ENCODE results near the gene BAK1.

The BAK1 gene

DNA sequence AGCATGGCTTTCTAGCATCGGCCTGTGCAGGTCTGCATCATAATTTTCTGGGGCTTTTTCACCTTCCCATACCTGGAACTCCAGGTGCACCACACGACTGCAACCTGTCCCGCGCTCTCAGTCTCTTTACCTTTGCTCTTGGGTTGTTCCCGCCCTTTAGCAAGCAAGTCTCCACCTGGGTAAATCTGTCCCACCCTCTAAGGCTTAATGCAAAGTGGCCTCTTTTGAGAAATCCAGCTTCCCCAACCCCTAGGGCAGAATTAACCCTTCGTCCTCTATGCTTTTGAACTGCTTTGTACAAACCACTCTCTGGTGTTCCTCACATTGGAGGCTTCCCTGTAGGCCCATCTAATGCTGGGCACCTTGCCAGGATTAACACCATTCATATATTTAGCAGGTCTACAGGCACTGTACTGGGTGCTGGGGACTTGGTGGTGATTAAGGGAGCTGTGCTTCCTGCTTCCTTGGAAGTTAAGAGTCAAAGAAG lies 43.9 kb upstream of the BAK1 start:
- no peak overlapping the region for H3K27ac ChIP-seq (replicated peaks)
- DNase-seq (ENCODE audit: low read depth in 1 of 2, low spot score in 1 of 2) = no peak
- H3K27me3 ChIP-seq (ENCODE audit: insufficient read depth, poor library complexity, severe bottlenecking) = peaks cover 23% of the 10 kb centered on the region
- no peak for TF ChIP-seq REST (IDR thresholded peaks at IDR 0.05; ENCODE audit: insufficient replicate concordance, low read depth)
- no peak for TF ChIP-seq CTCF (IDR thresholded peaks at IDR 0.05; ENCODE audit: insufficient read depth, low read length)
- no peak for TF ChIP-seq GABPA (IDR thresholded peaks at IDR 0.05; ENCODE audit: low read depth)
- TF ChIP-seq POLR2AphosphoS5 (IDR thresholded peaks at IDR 0.05; ENCODE audit: low read depth) = no peak
- no peak for TF ChIP-seq SPI1 (IDR thresholded peaks at IDR 0.05; ENCODE audit: borderline replicate concordance, low read depth)
- no peak overlapping the region for H3K4me3 ChIP-seq (replicated peaks; ENCODE audit: insufficient read depth, low read length)

GRCh38 chr6:33622456-33623431 lies 42.7 kb upstream of the BAK1 start:
- no peak overlapping the region for H3K27ac ChIP-seq (replicated peaks)
- DNase-seq (ENCODE audit: low read depth in 1 of 2, low spot score in 1 of 2) = no peak
- peaks cover 23% of the 10 kb centered on the region for H3K27me3 ChIP-seq (ENCODE audit: insufficient read depth, poor library complexity, severe bottlenecking)
- H3K4me3 ChIP-seq (replicated peaks; ENCODE audit: insufficient read depth, low read length) = no peak overlapping the region
- no peak for TF ChIP-seq SPI1 (IDR thresholded peaks at IDR 0.05; ENCODE audit: borderline replicate concordance, low read depth)

DNA sequence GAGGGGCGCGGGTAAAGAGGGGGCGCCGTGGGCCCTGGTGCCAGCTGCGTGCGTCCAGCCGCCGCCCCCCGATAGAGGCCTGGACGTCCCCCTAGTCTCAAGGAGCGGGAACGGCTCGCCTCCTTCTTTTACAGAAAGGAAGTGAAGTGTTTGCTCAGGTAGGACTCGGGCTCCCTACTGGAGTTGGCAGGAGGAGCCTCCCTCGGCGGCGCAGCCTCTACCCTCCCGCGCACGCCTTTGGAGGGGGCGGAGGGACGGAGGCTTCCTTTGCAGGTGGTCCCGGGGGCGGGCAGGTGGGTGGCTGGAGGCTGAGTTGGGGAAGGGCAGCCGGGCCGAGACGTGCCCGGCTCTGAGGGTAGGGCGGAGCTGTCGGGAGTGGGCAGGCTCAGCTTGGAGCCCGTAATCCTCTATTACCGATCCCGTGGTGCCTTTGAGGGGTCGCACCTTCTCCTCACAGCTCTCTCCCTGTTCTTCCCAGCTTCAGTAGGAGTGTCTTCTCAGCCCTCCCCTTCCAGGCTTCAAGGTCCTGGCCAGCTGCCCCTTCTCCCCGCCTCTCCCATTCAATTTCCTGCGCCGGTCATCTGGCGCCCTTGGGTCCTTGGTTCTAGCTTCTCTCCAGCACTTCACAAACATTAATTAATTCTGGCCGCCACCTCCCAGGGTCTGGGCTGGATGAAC lies 41.8 kb upstream of the BAK1 start:
- Histone ChIP-seq H3K27me3 (ENCODE audit: insufficient read depth, poor library complexity, severe bottlenecking) (peaks cover 23% of the 10 kb centered on the region), H3K4me3 (replicated peaks; ENCODE audit: insufficient read depth, low read length) (peak overlapping the region; percentile 44), H3K27ac (replicated peaks) (no peak overlapping the region)
- no peak for DNase-seq (ENCODE audit: low read depth in 1 of 2, low spot score in 1 of 2)
- TF ChIP-seq POLR2AphosphoS5 (IDR thresholded peaks at IDR 0.05; ENCODE audit: low read depth) (no peak), SPI1 (IDR thresholded peaks at IDR 0.05; ENCODE audit: borderline replicate concordance, low read depth) (no peak), CTCF (IDR thresholded peaks at IDR 0.05; ENCODE audit: insufficient read depth, low read length) (no peak), GABPA (IDR thresholded peaks at IDR 0.05; ENCODE audit: low read depth) (no peak), REST (IDR thresholded peaks at IDR 0.05; ENCODE audit: insufficient replicate concordance, low read depth) (no peak)

All from HL-60 (cell line).